Measurements from ENCODE around the gene TMC1. TPM values are rescaled to one million over a fixed set of nuclear protein-coding genes. Genes with fewer than 3 reads are reported as not detected.

Gene TMC1
- total RNA-seq, 1 experiment from 2014 or later: not detected

DNA sequence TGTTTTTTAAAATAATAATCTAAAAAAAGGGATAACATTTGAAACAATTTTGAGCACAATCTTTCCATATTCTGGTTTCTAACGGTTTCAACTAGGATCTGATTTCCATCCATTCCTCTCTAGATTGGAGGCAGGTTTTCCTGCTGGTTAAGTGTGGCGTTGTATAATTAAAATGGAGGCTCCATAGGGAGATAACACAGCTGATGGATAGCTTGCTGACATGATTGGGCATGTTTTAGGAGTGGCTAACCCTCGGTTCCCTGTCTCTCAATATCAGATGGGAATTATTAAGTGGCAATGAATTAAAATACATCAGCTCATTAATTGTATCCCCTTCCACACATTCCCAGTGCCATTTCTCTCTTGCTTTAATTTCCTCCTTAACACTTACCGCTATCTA is 222.4 kb downstream of the TMC1 start:
- H3K4me1 ChIP-seq: no peaks in the 10 kb centered on the region
- H3K4me3 ChIP-seq: no peak overlapping the region
- H3K9me3 ChIP-seq (replicated peaks): no peaks in the 10 kb centered on the region
- DNase-seq: no peak
- H3K36me3 ChIP-seq: no peaks in the 10 kb centered on the region
- H3K27ac ChIP-seq: no peak overlapping the region
- no peaks in the 10 kb centered on the region for H3K27me3 ChIP-seq

DNA sequence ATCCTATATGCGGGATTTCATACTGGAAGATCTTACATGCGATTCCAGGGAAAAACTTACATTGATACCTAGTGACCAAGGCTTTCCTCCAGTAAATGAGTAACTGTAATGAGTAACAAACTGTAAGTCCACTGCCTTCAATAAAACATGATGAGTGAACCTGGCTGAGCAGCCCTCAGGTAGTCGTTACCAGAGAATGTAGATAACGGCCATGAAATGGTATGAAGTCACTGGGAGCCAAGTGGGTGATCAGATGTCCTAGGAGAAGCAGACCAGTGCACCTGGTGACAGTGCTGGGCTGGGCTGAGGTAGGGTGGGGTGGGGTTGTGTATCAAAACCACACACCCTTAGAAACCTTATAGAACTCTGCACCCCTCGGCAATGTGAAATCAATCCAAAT is 227.9 kb downstream of the TMC1 start:
- Histone ChIP-seq H3K4me1 (no peaks in the 10 kb centered on the region), H3K9me3 (replicated peaks) (no peaks in the 10 kb centered on the region), H3K27me3 (no peaks in the 10 kb centered on the region; the same call in 1 of the 2 replicates), H3K36me3 (no peaks in the 10 kb centered on the region), H3K27ac (no peak overlapping the region), H3K4me3 (no peak overlapping the region)
- DNase-seq: no peak

DNA sequence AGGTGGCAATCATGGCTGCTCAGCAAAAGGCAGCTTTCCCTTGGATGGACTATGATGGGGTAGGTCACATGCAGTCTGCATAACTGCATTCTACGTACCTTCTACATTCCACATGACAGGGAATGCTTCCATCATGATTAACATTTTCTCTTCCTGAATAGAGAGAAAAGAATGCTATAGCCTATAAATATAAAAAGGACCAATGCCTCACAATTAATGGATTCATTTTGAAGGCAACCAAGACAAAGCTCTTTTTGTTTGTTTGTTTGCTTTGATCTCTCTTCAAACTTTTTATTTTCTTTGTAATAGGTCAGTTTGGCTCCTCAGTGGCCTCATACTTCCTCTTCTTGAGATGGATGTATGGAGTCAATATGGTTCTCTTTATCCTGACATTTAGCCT is 230.1 kb downstream of the TMC1 start:
- no peak for DNase-seq

DNA sequence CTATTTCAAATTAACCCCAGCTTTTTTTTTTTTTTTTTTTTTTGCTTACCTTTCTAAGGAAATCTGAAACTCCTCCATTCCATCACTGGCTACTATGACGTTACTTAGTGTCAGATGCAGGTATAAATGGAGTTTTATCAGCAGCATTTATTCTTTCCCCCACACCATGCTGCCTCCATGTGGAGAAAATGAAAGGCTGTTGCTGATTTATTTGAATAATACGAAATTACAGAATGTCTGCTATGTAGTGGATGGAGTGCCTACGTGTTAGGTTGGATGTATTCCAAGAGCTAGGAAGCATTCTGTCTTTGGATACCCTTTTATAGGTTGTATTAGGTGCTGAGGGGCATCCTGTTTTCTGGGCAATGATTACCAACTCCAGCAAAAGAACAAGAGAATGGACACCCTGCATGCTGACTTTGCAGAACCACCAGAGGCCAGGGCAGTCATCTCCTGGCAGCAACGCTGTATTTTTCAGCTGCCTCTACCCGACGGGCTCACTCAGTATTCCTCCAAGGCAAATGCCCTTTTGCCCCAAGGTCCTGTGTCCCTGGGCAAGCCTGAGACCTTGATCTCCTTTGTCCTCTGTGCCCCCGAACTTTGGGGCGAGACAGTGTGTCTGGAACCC is 232.0 kb downstream of the TMC1 start:
- peaks cover 8% of the 10 kb centered on the region for H3K27me3 ChIP-seq
- H3K27ac ChIP-seq: no peak overlapping the region
- no peak overlapping the region for H3K4me3 ChIP-seq
- no peaks in the 10 kb centered on the region for H3K4me1 ChIP-seq
- H3K9me3 ChIP-seq (replicated peaks): no peaks in the 10 kb centered on the region
- peak in 1 of 2 experiments; percentile 9 for DNase-seq
- no peaks in the 10 kb centered on the region for H3K36me3 ChIP-seq

More for the DNA sequence above, 230.1 kb downstream of the TMC1 start:
- H3K27me3 ChIP-seq: peaks cover 2% of the 10 kb centered on the region; the same call in 1 of the 2 replicates
- H3K4me1 ChIP-seq: no peaks in the 10 kb centered on the region
- no peaks in the 10 kb centered on the region for H3K9me3 ChIP-seq (replicated peaks)
- H3K4me3 ChIP-seq: no peak overlapping the region
- H3K36me3 ChIP-seq: no peaks in the 10 kb centered on the region
- no peak overlapping the region for H3K27ac ChIP-seq

DNA sequence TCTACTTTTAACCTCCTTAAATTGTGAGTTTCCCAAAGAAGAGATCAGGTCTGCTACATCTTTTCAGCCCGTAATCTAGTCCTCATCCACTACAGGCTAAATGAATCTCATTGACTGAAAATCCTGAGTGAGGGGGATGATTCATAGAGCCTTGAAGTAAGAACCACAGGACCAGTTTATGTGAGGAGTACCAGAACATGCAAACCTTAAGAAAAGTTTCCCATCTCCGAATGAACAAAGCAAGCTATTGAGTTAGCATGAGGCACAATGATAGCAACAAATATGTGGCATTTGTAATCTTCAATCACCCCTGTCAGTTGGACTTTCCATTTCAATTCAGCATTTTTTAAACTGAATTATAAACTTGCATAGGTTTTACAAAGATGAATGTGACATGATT is 234.4 kb downstream of the TMC1 start:
- Histone ChIP-seq H3K36me3 (no peaks in the 10 kb centered on the region), H3K27me3 (peaks cover 8% of the 10 kb centered on the region), H3K9me3 (replicated peaks) (no peaks in the 10 kb centered on the region), H3K4me1 (no peaks in the 10 kb centered on the region), H3K4me3 (no peak overlapping the region), H3K27ac (no peak overlapping the region)
- DNase-seq: no peak

DNA sequence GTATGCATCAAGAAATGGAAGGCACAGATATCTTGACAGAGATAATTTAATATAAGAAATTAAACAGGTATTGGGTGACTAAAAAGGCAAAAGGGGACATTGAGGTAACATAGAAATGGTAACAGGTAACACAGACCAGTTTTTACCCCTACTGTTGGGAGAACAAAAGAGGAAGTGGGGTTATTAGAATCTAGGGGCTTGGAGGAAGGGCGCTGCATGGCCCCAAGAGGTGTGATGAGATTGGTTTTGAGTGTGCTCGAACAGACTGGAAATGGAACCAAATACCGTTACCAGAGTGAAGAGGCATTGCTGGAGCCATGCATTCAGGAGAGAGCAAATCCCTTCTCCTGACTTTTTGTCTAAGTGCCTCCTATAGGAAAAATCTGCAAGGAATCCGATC is 237.5 kb downstream of the TMC1 start:
- Histone ChIP-seq H3K36me3 (no peaks in the 10 kb centered on the region), H3K27ac (no peak overlapping the region), H3K9me3 (replicated peaks) (no peaks in the 10 kb centered on the region), H3K27me3 (peaks cover 8% of the 10 kb centered on the region), H3K4me1 (no peaks in the 10 kb centered on the region), H3K4me3 (no peak overlapping the region)
- DNase-seq: no peak

DNA sequence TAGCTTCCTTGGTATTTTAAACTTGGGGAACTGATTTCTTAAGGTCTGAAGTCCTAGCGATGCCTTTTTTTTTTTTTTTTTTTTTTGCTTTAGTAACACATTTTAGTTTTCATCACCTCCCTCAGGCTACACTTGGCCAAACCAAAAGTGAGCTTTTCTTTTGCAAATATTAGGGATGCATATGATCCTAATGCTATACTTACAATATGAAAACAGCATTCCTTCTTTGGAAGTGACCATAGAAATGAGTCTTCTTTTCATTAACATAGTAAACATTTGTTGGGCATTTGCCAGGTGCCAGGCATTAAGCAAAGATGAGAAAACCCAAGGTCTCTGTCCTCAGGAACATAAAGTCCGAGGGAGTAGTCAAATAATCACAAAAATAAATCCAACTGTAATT is 241.6 kb downstream of the TMC1 start:
- no peaks in the 10 kb centered on the region for H3K9me3 ChIP-seq (replicated peaks)
- no peak for DNase-seq
- no peaks in the 10 kb centered on the region for H3K36me3 ChIP-seq
- H3K27me3 ChIP-seq: no peaks in the 10 kb centered on the region
- no peak overlapping the region for H3K27ac ChIP-seq
- no peak overlapping the region for H3K4me3 ChIP-seq
- no peaks in the 10 kb centered on the region for H3K4me1 ChIP-seq

DNA sequence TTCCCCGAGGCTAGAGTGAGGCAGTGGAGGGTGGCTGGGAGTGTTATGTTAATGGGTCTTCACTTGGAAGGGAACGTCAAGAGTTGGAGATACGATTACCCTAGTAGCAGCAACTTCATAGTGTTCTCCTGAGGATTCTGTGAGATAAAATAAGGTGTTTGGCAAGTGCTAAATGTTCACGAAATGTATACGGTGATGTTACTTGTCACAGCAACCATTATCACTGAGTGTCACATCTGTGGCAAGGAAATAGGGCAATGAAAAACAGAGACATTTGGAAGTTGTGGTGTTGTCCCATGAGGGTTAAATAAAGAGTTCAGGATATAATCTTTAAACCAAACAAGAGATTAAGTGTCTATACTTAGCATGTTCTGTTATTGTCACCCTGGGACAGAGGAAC is 248.1 kb downstream of the TMC1 start:
- Histone ChIP-seq H3K36me3 (no peaks in the 10 kb centered on the region), H3K4me3 (no peak overlapping the region), H3K9me3 (replicated peaks) (no peaks in the 10 kb centered on the region), H3K27me3 (no peaks in the 10 kb centered on the region), H3K27ac (no peak overlapping the region), H3K4me1 (no peaks in the 10 kb centered on the region)
- no peak for DNase-seq

DNA sequence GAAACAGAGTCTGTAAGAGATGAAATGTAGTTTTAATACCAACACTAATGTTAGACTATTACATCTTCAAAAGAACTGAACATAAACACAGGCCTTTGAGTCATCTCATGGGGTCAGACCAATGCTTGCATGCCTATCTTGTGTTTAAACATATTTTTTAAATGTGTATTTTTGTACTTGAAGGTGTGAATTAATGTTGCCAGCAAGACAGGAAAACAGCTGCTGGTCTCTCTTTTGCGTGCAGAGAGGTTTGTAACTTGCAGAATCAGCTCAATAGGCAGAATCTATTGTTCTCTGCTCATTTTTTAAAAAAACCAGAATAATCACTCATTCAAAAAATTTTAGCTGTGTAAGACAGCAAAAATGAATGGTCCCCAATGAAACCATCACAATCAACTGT is 251.3 kb downstream of the TMC1 start:
- no peaks in the 10 kb centered on the region for H3K9me3 ChIP-seq (replicated peaks)
- no peak overlapping the region for H3K4me3 ChIP-seq
- DNase-seq: no peak
- H3K27me3 ChIP-seq: no peaks in the 10 kb centered on the region
- no peak overlapping the region for H3K27ac ChIP-seq
- H3K36me3 ChIP-seq: no peaks in the 10 kb centered on the region
- no peaks in the 10 kb centered on the region for H3K4me1 ChIP-seq

DNA sequence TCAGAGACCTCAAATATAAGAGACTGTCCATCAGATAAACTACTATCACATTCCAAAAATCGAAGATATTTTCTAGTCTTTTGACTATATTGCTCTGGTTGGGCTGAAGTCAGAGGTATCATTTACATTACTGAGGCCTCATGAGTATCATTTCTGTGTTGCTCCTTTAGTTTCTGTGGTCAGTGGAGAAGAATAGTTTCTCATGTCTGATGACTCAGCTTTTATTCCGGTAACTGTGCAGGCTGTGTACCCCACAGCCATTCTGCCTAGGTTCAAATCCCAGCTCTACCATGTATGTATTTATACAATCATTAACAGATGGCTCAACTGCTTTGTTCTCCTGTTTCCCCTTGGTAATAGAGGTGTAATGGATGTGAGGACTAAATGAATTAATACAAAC is 252.2 kb downstream of the TMC1 start:
- Histone ChIP-seq H3K9me3 (replicated peaks) (no peaks in the 10 kb centered on the region), H3K36me3 (no peaks in the 10 kb centered on the region), H3K4me3 (no peak overlapping the region), H3K27ac (no peak overlapping the region), H3K4me1 (no peaks in the 10 kb centered on the region), H3K27me3 (no peaks in the 10 kb centered on the region)
- DNase-seq: no peak

DNA sequence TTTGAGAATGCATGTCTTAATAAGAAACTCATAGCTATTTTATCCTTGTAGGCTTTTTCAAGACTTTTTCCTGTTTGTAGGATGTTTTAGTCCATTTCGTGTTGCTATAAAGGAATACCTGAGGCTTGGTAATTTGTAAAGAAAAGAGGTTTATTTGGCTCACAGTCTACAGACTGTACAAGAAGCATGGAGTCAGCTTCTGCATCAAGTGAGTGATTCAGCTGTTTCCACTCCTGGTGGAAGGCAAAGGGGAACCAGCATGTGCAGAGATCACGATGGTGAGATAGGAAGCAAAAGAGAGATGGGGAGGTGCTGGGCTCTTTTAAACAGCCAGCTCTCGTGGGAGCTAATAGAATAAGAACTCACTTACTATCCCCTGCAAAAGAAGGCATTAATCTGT is 254.2 kb downstream of the TMC1 start:
- Histone ChIP-seq H3K27me3 (no peaks in the 10 kb centered on the region), H3K36me3 (no peaks in the 10 kb centered on the region), H3K27ac (no peak overlapping the region), H3K9me3 (replicated peaks) (no peaks in the 10 kb centered on the region), H3K4me1 (no peaks in the 10 kb centered on the region), H3K4me3 (no peak overlapping the region)
- no peak for DNase-seq

DNA sequence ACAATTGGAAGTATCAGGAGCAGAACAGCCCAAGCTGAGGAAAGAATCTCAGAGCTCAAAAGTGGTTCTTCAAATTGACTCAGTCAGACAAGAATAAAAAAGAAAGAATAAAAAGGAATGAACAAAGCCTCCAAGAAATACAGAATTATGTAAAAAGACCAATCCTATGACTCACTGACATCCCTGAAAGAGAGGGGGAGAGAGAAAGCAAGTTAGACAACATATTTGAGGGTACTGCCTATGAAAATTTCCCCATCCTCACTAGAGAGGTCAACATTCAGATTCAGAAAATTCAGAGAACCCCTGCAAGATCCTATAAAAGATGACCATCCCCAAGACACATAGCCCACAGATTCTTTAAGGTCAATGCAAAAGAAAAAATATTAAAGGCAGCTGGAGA is 258.2 kb downstream of the TMC1 start:
- Histone ChIP-seq H3K27me3 (no peaks in the 10 kb centered on the region), H3K9me3 (replicated peaks) (no peaks in the 10 kb centered on the region), H3K4me3 (no peak overlapping the region), H3K27ac (no peak overlapping the region), H3K36me3 (no peaks in the 10 kb centered on the region), H3K4me1 (no peaks in the 10 kb centered on the region)
- no peak for DNase-seq

DNA sequence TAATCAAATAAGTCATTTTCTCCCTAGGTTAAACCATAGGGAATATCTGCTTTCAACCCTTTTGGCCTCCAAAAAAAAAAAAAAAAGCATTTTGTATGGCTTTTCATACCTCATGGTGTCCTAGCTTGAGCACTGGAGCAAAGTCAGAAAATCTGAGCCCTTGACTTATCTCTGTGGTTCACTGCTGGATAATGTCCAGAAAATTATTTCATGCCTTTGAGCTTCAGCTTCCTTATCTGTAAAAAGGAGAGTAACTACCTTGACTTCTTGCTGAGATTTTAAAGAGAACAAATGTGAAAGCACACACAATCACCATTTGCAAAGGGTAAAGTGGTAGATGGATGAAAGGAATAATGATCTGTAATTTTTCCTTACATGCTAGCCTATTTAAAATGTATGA is 265.5 kb downstream of the TMC1 start:
- DNase-seq: no peak
- no peaks in the 10 kb centered on the region for H3K4me1 ChIP-seq
- H3K4me3 ChIP-seq: no peak overlapping the region
- H3K27ac ChIP-seq: no peak overlapping the region
- H3K27me3 ChIP-seq: no peaks in the 10 kb centered on the region
- H3K9me3 ChIP-seq (replicated peaks): no peaks in the 10 kb centered on the region; the same call in 1 of the 2 replicates
- no peaks in the 10 kb centered on the region for H3K36me3 ChIP-seq

DNA sequence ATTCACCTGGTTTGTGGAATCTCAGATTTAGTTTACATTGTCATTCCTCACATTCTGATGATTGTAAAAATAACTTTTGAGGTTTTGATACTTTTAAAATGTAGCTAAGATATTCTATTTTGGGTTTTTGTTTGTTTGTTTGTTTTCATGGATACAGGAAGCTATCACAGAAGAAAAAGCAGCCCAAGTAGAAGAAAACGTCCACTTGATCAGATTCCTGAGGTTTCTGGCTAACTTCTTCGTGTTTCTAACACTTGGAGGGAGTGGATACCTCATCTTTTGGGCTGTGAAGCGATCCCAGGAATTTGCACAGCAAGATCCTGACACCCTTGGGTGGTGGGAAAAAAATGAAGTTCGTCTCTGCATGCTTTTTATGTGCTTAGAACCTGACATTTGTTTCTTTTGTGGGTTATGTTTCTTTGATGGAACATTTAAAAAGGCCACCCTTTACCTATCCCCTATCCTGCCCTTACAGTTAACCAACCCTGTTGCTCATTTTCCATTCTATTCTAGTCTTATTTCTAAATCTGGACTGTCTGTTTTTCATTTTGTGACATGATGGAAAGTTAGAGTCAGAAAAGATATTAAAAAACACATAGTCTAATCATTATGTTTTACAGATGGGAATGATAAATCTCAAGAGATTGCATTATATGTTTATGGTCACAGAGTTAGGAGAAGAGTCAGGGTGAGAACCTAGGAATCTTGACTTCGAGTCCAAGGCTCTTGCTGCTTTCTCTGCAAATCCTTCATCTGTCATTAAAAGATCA is 267.7 kb downstream of the TMC1 start:
- Histone ChIP-seq H3K4me1 (no peaks in the 10 kb centered on the region), H3K27ac (no peak overlapping the region), H3K4me3 (no peak overlapping the region), H3K27me3 (no peaks in the 10 kb centered on the region), H3K36me3 (no peaks in the 10 kb centered on the region), H3K9me3 (replicated peaks) (no peaks in the 10 kb centered on the region; the same call in 1 of the 2 replicates)
- DNase-seq: no peak

DNA sequence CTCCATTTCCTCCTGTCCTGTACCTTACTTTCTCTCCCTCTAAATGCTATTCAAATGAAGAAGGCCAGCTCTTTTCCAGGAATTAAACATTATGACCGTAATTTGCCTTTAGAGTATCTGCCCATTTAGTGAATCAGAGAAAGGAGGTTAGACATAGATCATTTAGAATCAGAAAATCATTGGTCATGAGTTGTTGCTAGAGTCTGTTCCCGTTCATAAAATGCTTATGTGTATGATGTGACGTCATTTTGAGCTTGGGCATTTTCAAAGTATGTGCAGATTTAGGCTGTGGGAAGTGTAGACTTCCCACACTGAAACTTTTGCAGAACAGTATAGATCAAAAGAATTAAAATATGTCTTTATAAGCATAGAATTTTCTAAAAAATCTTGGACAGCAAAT is 268.5 kb downstream of the TMC1 start:
- no peak for DNase-seq
- no peaks in the 10 kb centered on the region for H3K36me3 ChIP-seq
- H3K4me1 ChIP-seq: no peaks in the 10 kb centered on the region
- no peak overlapping the region for H3K27ac ChIP-seq
- H3K9me3 ChIP-seq (replicated peaks): no peaks in the 10 kb centered on the region; the same call in 1 of the 2 replicates
- H3K27me3 ChIP-seq: no peaks in the 10 kb centered on the region
- H3K4me3 ChIP-seq: no peak overlapping the region

DNA sequence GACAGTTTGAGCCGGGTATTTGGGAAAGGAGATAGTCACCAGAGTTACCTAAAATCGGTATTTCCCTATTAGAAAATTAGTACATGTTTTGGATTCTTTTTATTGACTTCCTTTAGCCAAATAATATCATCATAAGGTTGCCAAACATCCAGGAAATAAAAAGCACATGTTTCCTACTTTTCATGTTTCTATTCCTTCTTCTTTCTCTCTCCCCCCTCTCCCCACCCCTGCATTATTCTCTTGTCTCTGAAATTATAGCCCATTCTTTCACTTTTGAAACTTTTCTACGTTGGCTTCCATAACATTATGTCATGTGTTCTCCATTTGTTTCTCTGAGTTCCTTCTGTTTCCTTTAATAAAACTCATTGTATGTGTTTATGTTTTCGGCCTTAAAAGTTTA is 269.6 kb downstream of the TMC1 start:
- H3K9me3 ChIP-seq (replicated peaks): no peaks in the 10 kb centered on the region; the same call in 1 of the 2 replicates
- no peak overlapping the region for H3K4me3 ChIP-seq
- DNase-seq: no peak
- no peaks in the 10 kb centered on the region for H3K4me1 ChIP-seq
- no peaks in the 10 kb centered on the region for H3K27me3 ChIP-seq
- H3K27ac ChIP-seq: no peak overlapping the region
- H3K36me3 ChIP-seq: no peaks in the 10 kb centered on the region

Data from SJCRH30 (cell line).